Stimulated activated CD8-positive, alpha-beta memory T cell treated with anti-CD3 and anti-CD28 coated beads, Interleukin-7, amount 100 ng/mL, for 1 hour (primary cell): ENCODE data around the gene WRNIP1.
A peak's percentile ranks its signal among the peaks of the same experiment; 100 is the strongest.

Experiments used
- DNase-seq, 2 donors: peaks; one replicate each; pipeline ENCODE4 v3.0.0-alpha.2; 2020; ENCODE audit warnings: low read depth in 2 of 2

WRNIP1 gene

DNA sequence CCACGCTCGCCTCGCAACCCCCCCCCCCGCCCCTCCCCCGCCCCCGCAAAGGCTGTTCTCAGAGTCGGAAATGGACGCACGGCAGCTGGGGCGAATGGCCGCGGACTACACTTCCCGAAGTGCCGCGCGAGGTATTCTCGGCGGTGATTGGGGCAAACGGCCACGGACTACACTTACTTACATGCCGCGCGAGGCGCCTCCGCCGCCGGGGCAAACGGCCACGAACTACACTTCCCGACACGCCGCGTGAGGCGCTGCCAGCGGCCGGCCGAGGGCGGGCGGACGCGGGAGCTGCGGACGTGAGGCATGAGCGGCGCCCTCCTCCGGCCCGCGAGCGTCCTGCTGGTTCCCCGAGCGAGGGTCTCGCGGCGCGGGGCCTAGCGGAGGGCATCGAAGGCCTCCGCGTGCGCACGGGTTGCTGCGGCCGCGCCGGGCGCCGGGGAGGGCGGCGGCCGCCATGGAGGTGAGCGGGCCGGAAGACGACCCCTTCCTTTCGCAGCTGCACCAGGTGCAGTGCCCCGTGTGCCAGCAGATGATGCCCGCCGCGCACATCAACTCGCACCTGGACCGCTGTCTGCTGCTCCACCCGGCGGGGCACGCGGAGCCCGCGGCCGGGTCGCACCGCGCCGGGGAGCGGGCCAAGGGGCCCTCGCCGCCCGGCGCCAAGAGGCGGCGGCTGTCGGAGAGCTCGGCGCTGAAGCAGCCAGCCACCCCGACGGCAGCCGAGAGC lies at the start of gene WRNIP1:
TSS of gene WRNIP1 (plus strand) at position 228 of the 730 bp plus-strand sequence. CDS start at position 458, 230 bp downstream.
- DNase-seq: peak; percentile 89 to 94

DNA sequence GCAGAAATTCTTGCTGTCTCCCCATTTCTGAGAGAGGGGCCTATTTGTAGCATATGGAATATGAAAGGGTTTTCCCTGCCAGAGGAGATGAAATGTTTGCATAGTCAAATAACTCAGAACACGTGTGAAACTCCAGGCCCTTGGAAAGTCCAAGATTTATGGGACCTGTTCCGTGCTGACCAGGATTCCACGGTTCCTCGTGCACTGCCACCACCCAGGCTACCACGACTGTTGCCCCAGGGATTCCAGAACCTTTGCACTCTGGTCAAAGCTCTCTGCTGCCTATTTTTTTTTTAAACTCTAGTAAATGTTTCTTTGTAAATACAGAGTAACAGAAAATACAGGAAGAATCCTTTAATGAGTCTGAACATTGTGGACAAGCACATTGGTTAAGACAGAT lies 49.5 kb upstream of the WRNIP1 start:
- DNase-seq: no peak

DNA sequence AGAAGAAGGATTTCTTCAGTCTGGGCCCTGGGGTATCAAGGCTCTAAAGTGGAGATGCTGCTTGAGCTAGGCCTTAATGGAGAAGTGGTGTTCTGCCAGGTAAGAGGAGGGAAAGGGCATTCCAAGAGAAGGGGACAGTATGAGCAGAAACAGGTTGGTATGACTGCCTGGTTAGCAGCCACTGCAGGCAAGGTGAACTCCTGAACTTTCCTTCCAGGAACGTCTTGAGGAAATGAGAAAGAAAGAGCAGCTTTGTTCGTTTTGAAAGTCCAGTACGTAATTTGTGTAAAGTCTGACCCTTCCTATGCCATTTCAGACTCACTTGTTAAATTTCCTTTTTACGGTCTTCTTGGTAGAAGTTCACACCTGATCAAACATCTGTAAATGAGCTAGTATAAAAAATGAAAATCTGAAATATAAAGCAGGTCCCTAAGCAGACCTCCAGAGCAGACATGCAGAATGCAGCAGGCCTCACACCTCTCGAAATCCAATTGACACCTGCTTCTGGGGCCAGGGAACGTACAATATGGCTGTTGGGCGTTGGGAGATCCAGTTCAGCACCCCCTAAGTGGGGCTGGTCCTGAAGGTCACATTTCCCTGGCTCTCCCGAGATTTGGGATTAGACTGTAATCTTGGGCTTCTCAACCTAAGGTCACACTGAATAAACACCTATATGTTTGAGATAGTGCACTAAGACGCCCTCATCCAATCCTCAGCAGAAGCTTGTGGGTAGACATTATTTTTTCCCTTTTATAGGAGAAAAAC lies 48.1 kb upstream of the WRNIP1 start:
- no peak for DNase-seq

DNA sequence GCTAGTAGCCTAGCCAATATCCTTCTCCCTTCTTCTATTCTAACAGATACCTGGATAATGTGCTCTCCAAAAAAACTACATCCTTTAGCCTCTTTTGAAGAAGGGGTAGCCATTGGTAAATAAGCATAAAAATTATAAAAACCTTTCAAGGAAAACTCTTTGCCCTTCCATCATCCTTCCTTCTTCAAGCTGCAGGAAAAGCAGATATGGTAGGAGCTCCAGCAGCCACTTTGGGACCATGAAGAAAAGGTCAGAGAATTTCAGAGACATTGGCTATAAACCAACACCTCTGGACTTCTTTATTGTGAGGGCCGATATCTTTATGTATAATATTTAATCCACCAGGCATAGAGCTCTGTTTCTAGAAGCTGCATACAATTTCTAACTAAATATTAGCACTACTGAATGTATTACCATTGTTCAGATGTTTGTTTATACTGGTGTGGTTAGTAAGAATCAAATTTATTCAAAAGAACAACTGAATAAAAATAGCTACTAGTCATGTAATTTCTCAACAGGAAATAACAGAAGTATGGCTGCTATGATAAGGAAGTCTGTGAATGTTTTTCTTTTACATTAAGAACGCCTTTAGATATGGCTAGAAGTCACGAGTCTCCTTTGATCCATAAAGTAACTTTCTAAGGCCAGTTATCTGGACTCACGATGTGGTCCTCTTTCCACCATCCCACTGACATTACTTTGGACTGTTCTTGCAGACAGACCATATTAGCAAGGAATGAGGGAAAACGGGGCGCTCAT lies 46.7 kb upstream of the WRNIP1 start:
- DNase-seq: no peak

DNA sequence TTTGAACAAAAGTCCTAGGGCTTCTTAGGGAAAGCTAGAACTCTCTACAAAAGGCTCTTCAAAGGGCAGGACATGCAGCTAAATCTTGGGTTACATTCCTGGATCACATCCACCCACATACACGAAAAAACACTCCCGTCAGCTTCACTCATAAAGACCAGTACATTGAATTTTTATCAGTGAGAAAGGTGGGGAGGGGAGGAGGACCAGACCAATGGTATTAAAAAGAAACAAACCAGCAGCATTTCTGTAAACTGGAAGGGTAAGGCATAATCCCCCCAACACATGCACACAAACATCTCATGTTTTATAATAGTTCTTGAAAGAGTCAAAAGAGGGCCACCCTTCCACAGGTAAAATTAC lies 46.1 kb upstream of the WRNIP1 start:
- no peak for DNase-seq

DNA sequence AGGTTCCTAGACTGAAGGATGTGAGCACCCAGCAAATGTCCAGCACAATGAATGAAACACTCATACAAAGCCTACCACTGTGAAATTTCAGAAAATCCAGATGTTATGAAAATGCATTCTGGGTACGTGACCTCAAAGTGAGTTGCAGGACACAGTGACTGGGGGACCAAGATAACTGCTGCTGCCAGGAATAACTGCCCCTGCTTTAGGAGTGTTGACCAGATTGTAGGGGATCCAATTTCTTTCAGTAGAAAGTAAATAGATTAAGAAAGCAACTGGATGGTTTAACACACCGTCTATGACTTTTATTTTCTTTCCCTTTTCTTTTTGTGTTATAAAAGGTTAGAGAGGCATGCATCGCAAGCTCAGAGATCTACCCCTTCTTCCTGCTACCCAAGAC lies 44.0 kb upstream of the WRNIP1 start:
- no peak for DNase-seq

DNA sequence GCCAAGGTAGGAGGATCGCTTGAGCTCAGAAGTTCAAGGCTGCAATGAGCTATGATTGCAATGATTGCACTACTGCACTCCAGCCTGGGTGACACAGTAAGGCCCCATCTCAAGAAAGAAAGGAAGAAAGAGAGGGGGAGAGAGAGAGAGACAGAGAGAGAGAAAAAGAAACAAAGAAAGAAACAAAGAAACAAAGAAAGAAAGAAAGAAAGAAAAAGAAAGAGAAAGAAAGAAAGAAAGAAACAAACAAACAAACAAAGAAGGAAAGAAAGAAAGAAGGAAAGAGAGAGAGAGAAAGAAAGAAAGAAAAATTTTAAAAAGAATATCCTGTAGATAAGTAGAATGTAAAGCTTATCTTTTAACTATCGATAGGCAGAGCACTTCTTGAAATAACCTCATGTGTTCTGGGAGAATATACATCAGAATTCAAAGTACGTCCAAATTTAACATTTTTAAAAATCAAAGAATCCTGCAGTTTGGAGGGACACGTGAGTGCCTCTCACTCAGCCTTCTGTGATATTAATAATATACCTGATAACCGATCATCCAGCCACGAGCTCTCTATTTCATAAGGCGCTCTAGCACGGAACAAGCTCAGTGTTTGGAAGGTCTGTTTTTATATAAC lies 39.7 kb upstream of the WRNIP1 start:
- DNase-seq: no peak

DNA sequence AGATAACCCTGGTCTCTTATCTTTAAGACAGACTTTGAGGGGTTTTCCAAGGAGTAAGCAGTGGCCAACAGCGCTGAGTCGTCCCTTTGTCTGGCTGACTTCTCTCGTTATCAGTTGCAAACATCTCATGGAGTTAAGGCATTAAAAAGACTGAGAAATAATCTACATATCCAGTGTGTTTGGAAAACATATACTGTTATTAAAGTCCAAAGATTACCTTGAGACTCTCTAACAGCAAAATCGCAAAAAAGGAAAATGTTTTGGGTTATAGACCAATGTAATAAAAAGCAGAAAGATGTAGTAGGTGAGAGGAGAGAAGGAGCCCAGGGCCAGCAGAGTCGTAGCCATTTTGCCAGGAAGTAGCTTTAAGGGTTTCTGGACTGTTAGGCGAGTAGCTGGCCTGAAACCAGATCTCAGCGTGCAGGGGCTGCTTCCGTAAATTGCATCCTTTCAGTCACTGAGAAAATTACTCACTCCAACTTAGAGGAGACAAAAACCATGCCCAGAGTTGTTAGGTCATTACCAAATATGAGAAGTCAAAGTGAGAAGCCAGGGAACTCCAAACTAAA lies 39.1 kb upstream of the WRNIP1 start:
- no peak for DNase-seq

DNA sequence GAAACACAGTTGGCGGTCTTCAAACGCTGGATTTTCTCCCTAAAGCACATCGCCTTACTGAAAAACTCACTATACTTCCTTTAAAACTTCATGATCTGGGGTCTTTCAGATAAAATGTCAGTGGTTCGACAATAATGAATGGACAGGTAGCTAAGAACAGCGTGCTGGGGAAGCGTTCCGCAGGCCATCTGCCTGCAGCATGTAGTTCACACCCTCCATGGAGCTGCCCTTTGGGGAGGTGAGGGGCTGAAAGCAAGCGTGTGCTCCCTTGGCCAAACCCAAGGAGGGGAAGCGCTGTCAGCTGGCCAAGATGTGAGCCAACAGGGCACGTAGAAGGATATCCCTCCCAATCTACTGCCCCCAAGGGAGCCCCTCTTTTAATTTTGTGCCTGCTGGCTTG lies 35.3 kb upstream of the WRNIP1 start:
- no peak for DNase-seq

DNA sequence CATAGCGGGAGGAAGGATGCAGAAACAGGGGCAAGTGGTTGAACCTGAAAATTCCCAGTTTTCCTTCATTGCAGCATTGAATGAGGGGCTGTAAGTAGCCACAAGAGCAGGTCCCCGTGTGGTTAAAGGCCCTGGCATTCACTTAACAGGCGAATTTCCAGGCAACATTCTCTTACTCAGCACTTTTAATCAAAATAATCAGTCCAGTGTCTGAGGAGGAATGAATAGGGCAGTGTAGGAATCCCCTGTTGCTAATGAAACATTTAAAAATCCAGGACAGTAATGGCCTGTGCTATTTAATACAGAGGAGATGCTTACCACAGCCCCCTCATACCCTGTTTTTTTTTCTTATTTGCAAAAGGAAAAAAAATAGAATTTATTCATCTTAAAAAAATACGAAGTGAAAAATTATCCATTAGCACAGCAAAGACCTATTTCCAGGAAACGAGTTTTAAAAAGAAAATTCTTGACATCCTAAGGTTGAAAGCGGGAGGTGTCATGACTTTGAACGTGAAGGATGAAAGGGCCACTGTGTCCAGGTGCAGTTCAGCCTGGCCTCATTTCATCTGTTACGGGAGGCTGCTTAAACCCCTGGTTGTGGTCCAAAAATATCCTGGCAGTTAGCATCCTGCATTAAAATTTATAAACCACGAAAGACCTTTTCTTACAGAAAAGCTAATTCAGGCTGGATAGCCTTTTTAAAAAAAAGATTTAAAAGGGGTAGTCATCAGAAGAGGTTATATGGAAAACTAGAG lies 34.7 kb upstream of the WRNIP1 start:
- no peak for DNase-seq

DNA sequence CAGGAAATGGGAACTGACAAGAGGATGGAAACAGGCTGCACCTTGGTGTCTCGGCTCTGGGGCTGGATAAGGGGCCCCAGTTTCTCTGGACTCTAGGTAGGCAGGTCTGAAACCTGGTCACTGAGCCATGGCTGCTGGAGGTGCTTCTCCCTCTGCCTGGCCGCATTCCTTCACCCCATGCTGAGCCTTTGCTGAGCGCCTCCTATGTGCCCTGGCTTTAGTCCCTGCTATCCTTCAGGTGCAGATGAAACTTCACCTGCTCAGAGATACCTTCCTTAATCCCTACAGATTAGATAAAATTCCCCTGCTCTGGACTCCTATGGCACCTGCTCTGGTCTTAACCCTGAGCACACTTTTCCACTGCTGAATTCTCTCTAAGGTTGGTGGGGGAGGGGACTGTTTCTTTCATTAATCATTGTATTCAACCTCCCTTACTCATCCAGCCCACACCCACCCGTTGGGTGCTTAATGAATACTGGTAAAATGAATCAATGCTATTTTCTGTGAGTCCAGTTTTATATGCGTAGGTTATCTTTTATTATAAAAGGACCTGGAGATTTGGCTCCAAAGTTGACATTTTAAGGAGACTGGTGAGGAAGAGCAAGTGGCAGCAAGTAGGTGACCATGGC lies 33.8 kb upstream of the WRNIP1 start:
- DNase-seq: no peak

DNA sequence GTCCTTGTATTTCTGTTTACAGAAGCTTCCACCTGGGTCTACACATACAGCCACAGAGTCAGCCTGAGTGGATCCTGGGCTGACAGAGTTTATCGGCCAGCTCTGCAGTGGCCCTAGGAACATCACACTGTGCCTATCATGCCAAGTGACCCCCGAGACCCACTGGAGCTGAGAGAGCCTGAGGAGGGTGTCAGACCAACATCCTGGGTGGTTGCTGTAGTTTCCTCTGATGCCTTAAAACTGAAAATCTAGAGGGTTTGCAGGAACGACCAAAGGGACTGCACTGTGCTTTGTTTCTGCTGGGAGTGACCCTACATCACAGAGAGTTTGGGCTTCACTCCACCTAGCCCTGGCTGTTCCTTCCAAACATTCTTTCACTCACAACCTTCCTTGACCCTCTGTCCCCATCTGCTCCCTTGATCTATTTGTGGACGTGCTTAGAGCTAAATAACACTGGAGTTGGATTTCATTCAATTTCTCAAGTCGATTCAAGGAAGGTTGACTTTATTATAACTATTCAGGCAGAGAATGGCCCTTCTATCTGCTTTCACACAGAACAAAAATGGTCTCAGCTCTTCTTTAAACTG lies 32.6 kb upstream of the WRNIP1 start:
- no peak for DNase-seq

DNA sequence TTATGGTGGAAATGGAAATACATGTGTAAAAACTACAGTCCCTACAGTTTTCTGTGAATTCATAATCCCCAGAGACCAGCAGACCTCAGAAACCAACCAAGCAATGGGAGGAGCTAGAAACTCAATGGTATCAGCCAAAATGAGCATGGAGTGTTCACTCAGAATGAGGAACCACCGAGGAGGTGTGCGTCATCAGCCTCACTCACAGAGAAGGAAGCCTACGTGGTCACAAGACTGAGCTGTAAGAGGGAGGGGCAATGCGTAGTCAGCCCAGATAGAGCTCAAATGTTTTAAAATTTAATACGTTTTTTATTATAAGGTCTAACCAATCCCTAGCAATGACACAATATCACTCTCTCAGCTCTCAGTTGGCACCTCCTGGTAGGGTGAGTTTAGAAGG lies 31.9 kb upstream of the WRNIP1 start:
- DNase-seq: peak in 1 of 2 donors; percentile 3

DNA sequence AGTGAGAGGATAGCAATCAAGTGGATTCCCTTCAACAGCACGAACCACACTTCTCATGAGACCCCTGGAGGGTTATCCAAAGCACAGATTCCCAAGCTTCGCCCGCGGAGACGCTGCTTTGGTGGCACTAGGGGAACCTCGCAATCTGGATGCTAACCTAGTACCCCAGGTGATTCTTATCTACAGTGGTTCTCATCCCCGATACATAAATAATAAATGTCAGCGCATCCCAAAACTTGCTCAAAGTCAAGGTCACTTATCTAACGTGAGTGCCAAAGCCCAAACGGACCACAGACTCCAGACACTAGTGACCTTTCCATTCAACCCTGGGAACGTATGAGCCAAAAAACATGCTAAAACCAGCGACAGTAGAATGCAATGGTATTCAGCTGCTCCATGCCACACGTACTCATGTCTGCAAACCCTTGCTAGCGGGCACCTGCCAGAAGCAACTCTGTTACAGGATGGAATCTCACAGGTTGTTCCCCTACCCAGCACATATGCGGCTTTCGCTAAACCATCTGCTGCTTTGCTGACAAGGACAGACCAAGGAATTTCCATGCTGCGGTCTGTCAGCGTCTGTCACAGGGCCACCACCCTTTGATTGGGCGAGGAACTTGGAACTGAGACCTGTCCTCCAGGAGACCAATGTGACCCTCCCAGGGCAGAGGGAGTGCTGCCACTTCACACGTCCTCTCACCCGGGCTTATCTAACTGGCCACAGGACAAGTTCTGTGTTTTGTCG lies 31.3 kb upstream of the WRNIP1 start:
- DNase-seq: no peak

DNA sequence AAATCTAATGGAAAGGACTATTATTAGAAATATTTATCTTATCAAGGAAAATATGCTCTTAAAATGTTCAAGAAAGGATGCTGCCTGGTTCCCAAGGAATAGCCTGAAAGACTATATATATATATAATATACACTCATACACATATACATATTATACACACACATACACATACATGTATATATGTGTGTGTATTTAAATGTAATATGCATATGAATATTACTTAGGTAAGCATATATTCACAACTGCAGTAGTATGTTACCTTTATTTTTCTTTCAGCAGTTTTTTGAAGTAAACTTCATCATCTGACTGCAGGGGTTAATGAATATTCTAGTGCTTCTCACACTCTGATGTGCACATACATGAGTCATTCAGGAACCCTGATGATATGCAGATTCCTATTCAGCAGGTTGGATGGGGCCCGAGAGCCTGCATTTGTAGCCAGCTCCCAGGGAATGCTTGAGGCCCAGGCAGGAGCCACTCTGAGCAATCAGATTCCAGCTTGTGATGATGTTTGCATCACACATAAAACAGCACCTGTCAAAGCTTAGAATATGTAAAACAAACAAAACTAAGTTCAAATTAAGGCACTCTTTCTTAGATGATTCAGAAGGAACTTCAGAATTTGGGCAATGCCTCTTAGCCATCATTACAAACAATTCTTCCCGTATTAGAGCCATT lies 30.6 kb upstream of the WRNIP1 start:
- DNase-seq: no peak

DNA sequence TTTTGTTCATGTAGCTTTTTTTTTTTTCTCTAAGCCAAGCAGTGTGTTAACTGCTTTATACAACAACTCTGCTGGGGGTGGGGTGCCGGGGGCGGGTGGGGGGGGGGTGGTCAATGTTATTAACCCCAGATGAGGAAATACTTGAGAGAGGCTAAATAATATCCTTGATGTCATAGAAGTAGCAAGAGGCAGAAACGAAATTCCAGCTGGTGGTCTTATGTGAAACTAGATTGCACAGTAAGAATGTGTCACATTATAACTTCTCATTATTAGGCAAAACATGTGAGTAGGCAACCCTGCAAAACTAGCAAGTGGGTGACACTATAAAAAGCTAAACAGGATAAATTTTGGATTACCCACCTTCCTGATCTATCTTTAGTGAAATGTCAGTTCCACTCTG lies 27.3 kb upstream of the WRNIP1 start:
- no peak for DNase-seq

DNA sequence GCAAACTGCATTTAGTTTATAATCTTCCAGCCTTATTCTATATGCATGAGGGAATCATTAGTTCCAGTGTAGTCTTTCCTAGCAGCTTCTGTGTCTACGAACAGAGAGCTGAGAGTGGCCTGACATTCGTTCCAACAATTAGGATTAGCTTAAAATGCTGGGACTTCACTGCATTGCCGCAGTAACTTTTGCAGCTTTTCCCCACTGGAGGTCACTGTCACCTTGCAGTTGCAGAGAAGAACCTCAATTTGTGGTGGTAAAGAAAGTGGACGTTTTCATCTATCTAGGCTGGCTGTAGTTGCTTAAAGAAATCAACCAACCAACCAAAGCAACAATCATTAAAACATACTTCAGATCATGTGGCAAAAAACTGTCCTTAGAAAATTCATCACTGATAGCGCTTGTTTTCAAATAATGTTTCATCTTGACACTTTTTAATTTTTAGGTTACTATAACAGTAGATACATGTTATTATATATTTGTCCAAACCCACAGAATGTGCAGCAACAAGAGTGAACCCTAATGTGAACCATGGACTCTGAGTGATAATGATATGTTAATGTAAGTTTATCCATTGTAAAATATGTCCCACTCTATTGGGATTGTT lies 26.7 kb upstream of the WRNIP1 start:
- peak; percentile 17 to 22 for DNase-seq

DNA sequence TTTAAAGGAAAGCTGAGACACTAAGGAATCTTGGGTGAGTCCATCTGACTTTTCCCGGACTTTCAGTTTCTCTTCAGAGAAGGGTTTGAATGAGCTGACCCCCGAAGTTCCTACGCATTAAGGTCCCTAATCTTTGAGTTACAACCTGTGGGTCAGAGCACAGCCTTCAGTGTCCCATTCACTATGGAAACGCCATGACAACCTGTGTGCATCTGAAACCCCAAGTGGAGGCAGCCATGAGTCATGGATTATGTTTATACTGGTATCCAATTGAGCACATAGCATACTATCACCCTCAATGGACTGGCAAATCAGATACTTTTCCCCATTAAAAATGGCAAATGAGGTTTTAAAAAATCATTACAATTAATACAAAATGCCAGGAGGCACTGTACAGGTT lies 25.9 kb upstream of the WRNIP1 start:
- no peak for DNase-seq

DNA sequence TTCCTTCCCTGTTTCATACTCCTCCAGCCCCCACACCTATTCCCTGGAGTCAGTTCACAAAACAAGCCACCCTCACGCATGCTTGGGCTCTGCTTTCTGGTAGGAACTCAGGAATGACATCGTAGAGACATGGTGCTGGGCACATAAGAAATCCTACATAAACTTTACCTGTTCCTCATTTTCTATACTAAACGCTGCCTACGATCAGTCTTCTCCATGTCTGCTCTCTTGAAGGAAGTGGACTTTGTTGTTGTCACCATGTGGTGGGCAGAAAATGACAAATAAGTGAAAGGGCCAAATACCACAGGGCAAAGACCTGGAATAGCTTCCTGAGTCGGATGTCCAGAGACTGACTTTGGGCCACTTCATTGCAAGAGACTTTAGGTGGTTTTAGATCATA lies 24.6 kb upstream of the WRNIP1 start:
- no peak for DNase-seq
